ENCODE measurements around the gene CFAP69. TPM values are rescaled to one million over a fixed set of nuclear protein-coding genes. Genes with fewer than 3 reads are reported as not detected.

Gene CFAP69
- total and polyA plus RNA-seq, 2 of the 8 experiments (the other 6 are each of a cell fraction or from before 2014, with no cell fraction given): 1.00 to 3.8 TPM

- Histone ChIP-seq H3K27ac (ENCODE audit: low read depth, low read length) (no peak overlapping the region), H4K91ac (replicated peaks; ENCODE audit: insufficient read length, low read length) (no peak overlapping the region), H3K79me1 (ENCODE audit: low read depth, low read length) (no peaks in the 10 kb centered on the region), H3K9ac (replicated peaks in 1 of 4; ENCODE audit: extremely low read depth in 1 of 4, low read depth in 3 of 4, low read length in 3 of 4) (no peak overlapping the region), H3K36me3 (ENCODE audit: control insufficient read depth in 2 of 4, insufficient read depth in 4 of 4, low read length in 3 of 4) (peaks cover 0 to 31% (median 3%) of the 10 kb centered on the region in 4 experiments; a peak in 4 of 8 replicates), H3K56ac (replicated peaks; ENCODE audit: insufficient read length, low read depth, low read length) (no peak overlapping the region), H2BK120ac (replicated peaks; ENCODE audit: low read depth, low read length) (no peak overlapping the region), H3K14ac (ENCODE audit: insufficient read length) (no peak overlapping the region), H2AK5ac (ENCODE audit: low read depth, low read length) (no peak overlapping the region), H3K18ac (ENCODE audit: extremely low read depth, low read length) (no peak overlapping the region), H2AFZ (ENCODE audit: low read length) (no peak overlapping the region), H2BK15ac (ENCODE audit: low read length) (no peak overlapping the region), H3K4me1 (replicated peaks in 1 of 4; ENCODE audit: control insufficient read depth in 3 of 4, insufficient read depth in 4 of 4, low read length in 3 of 4) (peaks cover 0 to 7% (median 0%) of the 10 kb centered on the region in 4 experiments; a peak in 1 of 7 replicates), H2BK20ac (ENCODE audit: low read length) (no peak overlapping the region), H3K4me3 (ENCODE audit: extremely low read depth in 1 of 4, insufficient read depth in 2 of 4, low read depth in 3 of 4, low read length in 4 of 4) (no peak overlapping the region), H3K4me2 (ENCODE audit: insufficient read depth in 1 of 2, low read depth in 2 of 2, low read length in 2 of 2) (no peak overlapping the region), H3K79me2 (ENCODE audit: control insufficient read depth in 1 of 2, insufficient read depth in 2 of 2, low read length in 2 of 2) (0 out of 4 replicates have a peak, but pooled peaks cover 0 to 6% of the 10 kb centered on the region in 2 experiments), H4K5ac (ENCODE audit: insufficient read length, low read depth, low read length) (no peak overlapping the region), H4K20me1 (replicated peaks in 1 of 2; ENCODE audit: control insufficient read depth in 1 of 2, insufficient read depth in 2 of 2, low read length in 2 of 2) (no peaks in the 10 kb centered on the region), H3K23me2 (ENCODE audit: low read depth, low read length) (no peaks in the 10 kb centered on the region), H2BK12ac (ENCODE audit: low read depth, low read length) (no peak overlapping the region), H3K9me3 (ENCODE audit: insufficient read depth in 2 of 2, low read depth in 1 of 2, low read length in 1 of 2) (no peaks in the 10 kb centered on the region), H2BK5ac (ENCODE audit: low read depth, low read length) (no peak overlapping the region), H3K23ac (ENCODE audit: insufficient read length) (no peak overlapping the region), H3K27me3 (replicated peaks in 1 of 4; ENCODE audit: control insufficient read depth in 3 of 4, extremely low read depth in 1 of 4, insufficient read depth in 3 of 4, low read length in 3 of 4) (no peaks in the 10 kb centered on the region), H3K4ac (replicated peaks; ENCODE audit: insufficient read length, low read depth, low read length) (no peak overlapping the region), H4K8ac (ENCODE audit: extremely low read depth, insufficient read depth, low read length) (no peak overlapping the region)
- WGBS, 2 experiments (ENCODE audit: extremely low coverage in 1 of 2, insufficient coverage in 1 of 2, insufficient read length in 1 of 2, insufficient replicate concordance in 2 of 2, low coverage in 1 of 2, low lambda C conversion rate in 2 of 2, missing lambda C conversion rate in 1 of 2): 75% methylated on average over 2 of the region's 2 CpGs; no CpG with 5 or more reads in 1 of the 2 experiments
- ChIA-PET POLR2A (ENCODE audit: partially characterized antibody) (interaction anchor here (0.9 to 1.3 kb wide), 3 partner anchors 14 to 18 kb away, joined by 3 to 9 read pairs (median 3); partner anchors contain the start of gene STEAP2), CTCF (ENCODE audit: partially characterized antibody) (interaction anchor here (1.1 to 1.3 kb wide), 2 partner anchors 81 to 225 kb away, joined by 3 read pairs; no protein-coding TSS in a partner anchor)
- TF ChIP-seq CBX8 (IDR thresholded peaks at IDR 0.05; ENCODE audit: borderline replicate concordance, low read depth, low read length) (no peak), SP2 (IDR thresholded peaks at IDR 0.05; ENCODE audit: low read length) (no peak), CBX5 (IDR thresholded peaks at IDR 0.05; ENCODE audit: low read depth, low read length) (no peak)
- DNase-seq (ENCODE audit: low read depth in 1 of 2, low spot score in 2 of 2) (no peak), FAIRE-seq (no peak)
Observed at GRCh38 chr7:90229682-90230081, 15.3 kb upstream of the CFAP69 start.
